Measurements from ENCODE around the gene TPD52L2.
"Not testable (repeated sequence)": the region's sequence is repeated elsewhere in the genome, so short reads cannot be mapped to it uniquely, and the experiment has no call there.

TPD52L2 gene

GRCh38 chr20:63843778-63844177 lies 21.3 kb upstream of the TPD52L2 start:
- no peak for DNase-seq
- TF ChIP-seq POLR2A (IDR thresholded peaks at IDR 0.05; ENCODE audit: low read length), result no peak
- TF ChIP-seq GATA1 (IDR thresholded peaks at IDR 0.05; ENCODE audit: low read depth, low read length), result no peak

GRCh38 chr20:63844511-63844991 lies 20.5 kb upstream of the TPD52L2 start:
- DNase-seq, result no peak
- TF ChIP-seq GATA1 (IDR thresholded peaks at IDR 0.05; ENCODE audit: low read depth, low read length) (no peak), POLR2A (IDR thresholded peaks at IDR 0.05; ENCODE audit: low read length) (no peak)

- no peak for DNase-seq
- TF ChIP-seq POLR2A (IDR thresholded peaks at IDR 0.05; ENCODE audit: low read length), result no peak
- no peak for TF ChIP-seq GATA1 (IDR thresholded peaks at IDR 0.05; ENCODE audit: low read depth, low read length)
Observed at GRCh38 chr20:63846128-63846771, 18.8 kb upstream of the TPD52L2 start.

- DNase-seq, result no peak
- TF ChIP-seq POLR2A (IDR thresholded peaks at IDR 0.05; ENCODE audit: low read length) (no peak), GATA1 (IDR thresholded peaks at IDR 0.05; ENCODE audit: low read depth, low read length) (no peak)
Observed at GRCh38 chr20:63846888-63847236, 18.2 kb upstream of the TPD52L2 start.

- no peak for DNase-seq
- TF ChIP-seq POLR2A (IDR thresholded peaks at IDR 0.05; ENCODE audit: low read length) (no peak), GATA1 (IDR thresholded peaks at IDR 0.05; ENCODE audit: low read depth, low read length) (no peak)
Observed at GRCh38 chr20:63847237-63848002, 17.6 kb upstream of the TPD52L2 start.

GRCh38 chr20:63848003-63848911 lies 16.8 kb upstream of the TPD52L2 start:
- TF ChIP-seq POLR2A (IDR thresholded peaks at IDR 0.05; ENCODE audit: low read length) (no peak), GATA1 (IDR thresholded peaks at IDR 0.05; ENCODE audit: low read depth, low read length) (no peak)
- DNase-seq, result no peak

- DNase-seq, result no peak
- TF ChIP-seq POLR2A (IDR thresholded peaks at IDR 0.05; ENCODE audit: low read length) (no peak), GATA1 (IDR thresholded peaks at IDR 0.05; ENCODE audit: low read depth, low read length) (no peak)
Observed at GRCh38 chr20:63850689-63851547, 14.2 kb upstream of the TPD52L2 start.

GRCh38 chr20:63851548-63851943 lies 13.5 kb upstream of the TPD52L2 start:
- DNase-seq, result not testable (repeated sequence)

- DNase-seq, result not testable (repeated sequence)
Observed at GRCh38 chr20:63853733-63854068, 11.4 kb upstream of the TPD52L2 start.

- TF ChIP-seq POLR2A (IDR thresholded peaks at IDR 0.05; ENCODE audit: low read length) (no peak), GATA1 (IDR thresholded peaks at IDR 0.05; ENCODE audit: low read depth, low read length) (no peak)
- no peak for DNase-seq
Observed at GRCh38 chr20:63854069-63854765, 10.9 kb upstream of the TPD52L2 start.

GRCh38 chr20:63854766-63855362 lies 10.2 kb upstream of the TPD52L2 start:
- TF ChIP-seq POLR2A (IDR thresholded peaks at IDR 0.05; ENCODE audit: low read length) (no peak), GATA1 (IDR thresholded peaks at IDR 0.05; ENCODE audit: low read depth, low read length) (no peak)
- DNase-seq, result no peak

GRCh38 chr20:63855363-63856097 lies 9.5 kb upstream of the TPD52L2 start:
- no peak for DNase-seq
- no peak for TF ChIP-seq POLR2A (IDR thresholded peaks at IDR 0.05; ENCODE audit: low read length)
- TF ChIP-seq GATA1 (IDR thresholded peaks at IDR 0.05; ENCODE audit: low read depth, low read length), result no peak

Measured in erythroblast (primary cell).